DMS79 (cell line): Measurements from ENCODE around the gene SERINC5.
A peak's percentile ranks its signal among the peaks of the same experiment; 100 is the strongest.
"Not testable (repeated sequence)": the region's sequence is repeated elsewhere in the genome, so short reads cannot be mapped to it uniquely, and the experiment has no call there.

Experiments
- DNase-seq: peaks from one replicate; lab custom pipeline; 2025; lab: John Stamatoyannopoulos, UW

The SERINC5 gene

GRCh38 chr5:80227979-80228596 is 27.8 kb downstream of the SERINC5 start:
- no peak for DNase-seq

GRCh38 chr5:80225934-80226326 is 29.9 kb downstream of the SERINC5 start:
- no peak for DNase-seq

GRCh38 chr5:80225189-80225933 is 30.5 kb downstream of the SERINC5 start:
- DNase-seq, result no peak

GRCh38 chr5:80223561-80223960 is 32.3 kb downstream of the SERINC5 start:
- DNase-seq, result no peak

GRCh38 chr5:80220245-80220897 is 35.5 kb downstream of the SERINC5 start:
- DNase-seq, result peak; percentile 54

- no peak for DNase-seq
Measured at GRCh38 chr5:80219391-80219790, 36.5 kb downstream of the SERINC5 start.

GRCh38 chr5:80217667-80218066 is 38.2 kb downstream of the SERINC5 start:
- DNase-seq, result peak; percentile 24

- peak; percentile 96 for DNase-seq
Measured at GRCh38 chr5:80216753-80217596, 38.9 kb downstream of the SERINC5 start.

- no peak for DNase-seq
Measured at GRCh38 chr5:80216096-80216495, 39.8 kb downstream of the SERINC5 start.

- no peak for DNase-seq
Measured at GRCh38 chr5:80215523-80215922, 40.3 kb downstream of the SERINC5 start.

GRCh38 chr5:80213466-80213865 is 42.4 kb downstream of the SERINC5 start:
- no peak for DNase-seq

- no peak for DNase-seq
Measured at GRCh38 chr5:80212171-80212667, 43.6 kb downstream of the SERINC5 start.

- DNase-seq, result no peak
Measured at GRCh38 chr5:80211327-80211726, 44.5 kb downstream of the SERINC5 start.

- no peak for DNase-seq
Measured at GRCh38 chr5:80210014-80210413, 45.8 kb downstream of the SERINC5 start.

- DNase-seq, result no peak
Measured at GRCh38 chr5:80208381-80208780, 47.5 kb downstream of the SERINC5 start.

- DNase-seq, result no peak
Measured at GRCh38 chr5:80207832-80208231, 48.0 kb downstream of the SERINC5 start.

GRCh38 chr5:80206282-80206681 is 49.6 kb downstream of the SERINC5 start:
- no peak for DNase-seq

GRCh38 chr5:80205846-80206245 is 50.0 kb downstream of the SERINC5 start:
- DNase-seq, result no peak

- no peak for DNase-seq
Measured at GRCh38 chr5:80204808-80205614, 50.8 kb downstream of the SERINC5 start.

- DNase-seq, result not testable (repeated sequence)
Measured at GRCh38 chr5:80201763-80202162, 54.1 kb downstream of the SERINC5 start.

- no peak for DNase-seq
Measured at GRCh38 chr5:80198920-80199319, 56.9 kb downstream of the SERINC5 start.
